WI38 (cell line): ENCODE data around the gene PPP1R11.
"Not testable (repeated sequence)": the region's sequence is repeated elsewhere in the genome, so short reads cannot be mapped to it uniquely, and the experiment has no call there.

Source experiments
- H3K4me3 ChIP-seq: 2 replicates; pipeline ENCODE4 v1.5.1; 2011; ENCODE audit warnings: low read depth, mild to moderate bottlenecking, control low read depth, low read length
- TF ChIP-seq, protein P1 (sequence below): IDR thresholded peaks from 2 replicates; pipeline ENCODE4 v1.5.1; 2012; ENCODE audit warnings: low read depth, mild to moderate bottlenecking, control low read depth, low read length

The PPP1R11 gene

DNA sequence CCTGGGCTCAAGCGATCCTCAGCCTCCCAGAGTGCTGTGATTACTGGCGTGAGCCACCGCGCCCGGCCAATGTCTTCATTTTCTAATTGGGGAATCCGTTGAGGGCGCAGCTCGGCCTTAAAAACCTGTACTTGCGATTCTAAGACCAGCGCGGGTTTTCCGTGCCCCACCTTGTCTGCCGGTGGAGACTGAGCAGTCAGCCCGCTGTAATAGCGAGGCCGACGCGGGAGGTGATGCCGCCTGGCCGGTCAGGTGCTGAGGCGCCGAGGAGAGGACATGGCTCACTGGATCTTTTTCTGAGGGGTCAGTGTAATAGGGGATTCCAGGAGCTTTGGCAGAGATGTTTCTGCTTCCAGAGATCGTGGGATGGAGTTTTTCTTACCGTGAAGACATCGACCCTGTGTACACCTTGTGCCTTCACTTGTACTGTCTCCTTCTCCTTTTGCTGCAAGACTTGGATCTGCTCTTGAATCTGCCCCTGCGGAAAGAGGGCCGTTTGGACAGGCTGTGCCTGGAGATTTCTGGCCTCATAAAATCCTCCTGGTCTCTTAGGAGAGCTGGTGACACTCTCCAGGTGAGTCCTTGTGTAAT is 44.4 kb downstream of the PPP1R11 start:
- no peak overlapping the region for H3K4me3 ChIP-seq
- TF ChIP-seq, protein P1, sequence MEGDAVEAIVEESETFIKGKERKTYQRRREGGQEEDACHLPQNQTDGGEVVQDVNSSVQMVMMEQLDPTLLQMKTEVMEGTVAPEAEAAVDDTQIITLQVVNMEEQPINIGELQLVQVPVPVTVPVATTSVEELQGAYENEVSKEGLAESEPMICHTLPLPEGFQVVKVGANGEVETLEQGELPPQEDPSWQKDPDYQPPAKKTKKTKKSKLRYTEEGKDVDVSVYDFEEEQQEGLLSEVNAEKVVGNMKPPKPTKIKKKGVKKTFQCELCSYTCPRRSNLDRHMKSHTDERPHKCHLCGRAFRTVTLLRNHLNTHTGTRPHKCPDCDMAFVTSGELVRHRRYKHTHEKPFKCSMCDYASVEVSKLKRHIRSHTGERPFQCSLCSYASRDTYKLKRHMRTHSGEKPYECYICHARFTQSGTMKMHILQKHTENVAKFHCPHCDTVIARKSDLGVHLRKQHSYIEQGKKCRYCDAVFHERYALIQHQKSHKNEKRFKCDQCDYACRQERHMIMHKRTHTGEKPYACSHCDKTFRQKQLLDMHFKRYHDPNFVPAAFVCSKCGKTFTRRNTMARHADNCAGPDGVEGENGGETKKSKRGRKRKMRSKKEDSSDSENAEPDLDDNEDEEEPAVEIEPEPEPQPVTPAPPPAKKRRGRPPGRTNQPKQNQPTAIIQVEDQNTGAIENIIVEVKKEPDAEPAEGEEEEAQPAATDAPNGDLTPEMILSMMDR, result no peak

DNA sequence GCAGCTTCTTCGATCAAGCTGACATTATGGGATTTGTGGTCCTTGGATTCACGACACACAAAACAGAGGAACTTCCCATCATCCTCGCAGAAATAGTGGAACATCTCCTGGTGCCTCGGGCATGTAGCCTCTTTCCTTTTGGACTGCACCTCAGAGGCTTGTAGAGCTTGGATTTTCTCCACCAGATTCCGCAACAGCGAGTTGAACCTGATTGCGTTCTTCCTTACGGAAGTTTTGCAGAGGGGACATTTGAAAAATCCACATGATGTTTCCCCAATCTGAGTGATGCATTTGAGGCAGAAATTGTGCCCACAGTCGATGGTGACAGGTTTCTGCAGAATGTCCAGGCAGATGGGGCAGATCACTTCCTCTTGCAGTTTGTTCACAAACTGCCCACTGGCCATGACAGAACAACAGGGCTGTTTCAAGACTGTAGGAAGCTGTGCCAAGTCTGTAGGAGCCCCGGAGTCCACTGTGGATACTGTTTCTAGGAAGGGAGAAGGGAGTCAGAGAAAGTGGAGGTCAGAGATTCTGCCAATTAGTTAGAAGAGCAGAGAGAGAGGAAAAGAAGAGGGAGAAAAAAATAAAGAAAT is 45.5 kb downstream of the PPP1R11 start:
- H3K4me3 ChIP-seq, result no peak overlapping the region
- TF ChIP-seq, protein P1, result no peak

DNA sequence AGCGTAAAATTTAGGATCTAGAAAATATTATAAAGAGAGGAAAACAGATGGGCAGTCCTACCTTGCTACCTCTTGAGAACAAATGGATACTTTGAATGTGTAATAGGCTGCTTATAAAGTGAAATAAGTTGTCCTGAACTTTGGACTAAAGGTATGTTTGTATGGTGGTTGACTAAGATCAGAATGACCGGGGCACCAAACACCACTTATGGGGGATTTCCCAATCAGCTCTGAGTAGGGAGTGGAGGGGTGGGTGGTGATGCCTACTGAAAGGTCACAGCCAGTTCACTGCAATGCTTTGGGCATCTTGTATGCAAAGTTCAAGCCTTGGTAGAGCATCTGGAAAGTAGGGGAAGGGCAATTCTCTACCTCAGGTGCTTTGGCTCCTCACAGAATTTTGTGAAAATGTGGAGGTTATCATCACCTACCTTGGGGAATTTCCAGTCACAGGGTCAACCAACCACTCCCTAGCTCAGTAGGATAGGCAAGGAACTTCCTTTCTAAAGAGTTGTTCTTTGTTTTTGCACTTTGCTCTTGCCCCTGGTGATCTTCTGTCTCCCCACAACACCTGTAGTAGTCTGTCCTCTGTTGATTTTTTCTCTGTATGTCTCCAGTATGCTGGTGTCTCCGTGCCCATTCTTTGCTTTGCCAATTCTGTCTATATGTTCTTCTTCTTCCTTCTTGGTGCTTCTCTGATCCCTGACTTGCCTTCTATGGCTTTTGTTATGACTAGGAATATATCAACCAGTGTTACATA is 46.2 kb downstream of the PPP1R11 start, which contains the start of gene TRIM31:
Gene TRIM31 (minus strand): TSS at position 88 of the 757 bp plus-strand sequence. CDS start 285 bp downstream, outside the sequence.
- no peak within 1 kb of the TSS for H3K4me3 ChIP-seq
- TF ChIP-seq, protein P1, result no peak

DNA sequence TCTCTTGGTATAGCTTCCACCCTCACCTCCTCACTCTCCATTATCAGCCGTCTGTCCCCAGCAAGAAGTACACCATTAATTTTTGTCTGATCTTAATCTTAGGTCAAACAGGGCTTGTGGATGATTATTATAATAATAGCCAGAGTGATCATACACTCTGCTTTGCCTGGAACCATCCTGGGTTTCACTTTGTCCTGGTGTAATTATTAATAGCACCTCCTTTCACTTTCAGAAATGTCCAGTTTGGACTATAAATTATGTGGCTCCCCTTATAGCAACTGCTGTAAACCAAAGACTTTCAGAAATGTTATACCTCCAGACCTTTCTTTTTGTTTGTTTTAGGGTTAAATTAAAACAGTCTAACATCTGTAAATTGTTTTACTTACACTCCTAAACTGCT is 46.8 kb downstream of the PPP1R11 start:
- TF ChIP-seq, protein P1, result no peak
- no peak overlapping the region for H3K4me3 ChIP-seq

DNA sequence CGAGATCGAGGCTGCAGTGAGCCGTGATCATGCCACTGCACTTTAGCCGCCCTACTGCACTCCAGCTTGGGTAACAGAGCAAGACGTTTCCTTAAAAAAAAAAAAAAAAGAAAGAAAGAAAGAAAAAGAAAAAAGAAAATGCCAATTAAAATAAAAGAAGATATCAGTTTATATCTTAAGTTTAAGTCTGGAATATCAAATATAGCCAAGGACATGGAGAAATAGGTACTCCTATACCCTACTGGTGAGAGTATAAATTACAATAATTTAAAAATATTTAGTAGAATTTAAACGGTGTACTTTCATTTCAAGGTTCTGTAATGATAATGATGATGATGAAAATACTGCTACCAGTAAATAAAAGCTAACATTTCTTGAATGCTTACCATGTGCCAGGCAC is 49.7 kb downstream of the PPP1R11 start:
- TF ChIP-seq, protein P1, result no peak
- no peak overlapping the region for H3K4me3 ChIP-seq

DNA sequence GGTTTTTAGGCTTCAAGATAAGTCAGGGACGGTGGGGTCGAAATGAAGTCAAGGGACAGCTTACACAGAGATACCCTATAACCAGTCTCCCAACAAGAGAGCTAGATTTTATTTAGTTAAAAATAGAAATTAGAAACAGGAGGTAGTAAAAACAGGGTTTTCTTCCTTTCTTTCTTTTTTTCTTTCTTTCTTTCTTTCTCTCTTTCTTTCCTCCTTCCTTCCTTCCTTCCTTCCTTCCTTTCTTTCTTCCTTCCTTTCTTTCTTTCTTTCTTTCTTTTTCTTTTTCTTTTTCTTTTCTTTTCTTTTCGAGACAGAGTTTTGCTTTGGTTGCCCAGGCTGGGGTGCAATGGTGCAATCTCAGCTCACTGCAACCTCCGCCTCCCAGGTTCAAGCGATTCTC is 51.7 kb downstream of the PPP1R11 start:
- H3K4me3 ChIP-seq, result not testable (repeated sequence)
